OCI-LY7 (cell line): Measurements from ENCODE around the gene ROMO1. TPM values are rescaled to one million over a fixed set of nuclear protein-coding genes. Genes with fewer than 3 reads are reported as not detected.
A peak's percentile ranks its signal among the peaks of the same experiment; 100 is the strongest.

Experiments used
- BruUV-seq: library from RNA; stranded (reverse); fragments of 400-500 nt; replicated peaks from 2 replicates; lab custom pipeline; 2021; lab: Mats Ljungman, UMichigan
- CTCF ChIA-PET: fragments of 300-600 bp; sonication (Branson Sonifier 250); formaldehyde crosslinking; loops from one replicate; lab custom pipeline; 2022; ENCODE audit warnings: antibody characterized with exemption; ENCODE audit not compliant: unreplicated experiment; lab: Charles Lee
- POLR2A ChIA-PET: fragments of 300-600 bp; sonication (Branson Sonifier 250); formaldehyde crosslinking; loops from one replicate; lab custom pipeline; 2022; ENCODE audit warnings: antibody characterized with exemption; lab: Charles Lee
- DNase-seq: peaks from one replicate; pipeline ENCODE4 v3.0.0-alpha.2; 2015; ENCODE audit warnings: low spot score
- H2AFZ ChIP-seq: fragments of 200-600 bp; sonication (generic), shearing (Covaris generic); 2 replicates; pipeline ENCODE4 v1.6.1; 2014; ENCODE audit warnings: mild to moderate bottlenecking, antibody characterized with exemption, low read length, moderate library complexity
- H3K27ac ChIP-seq: fragments of 200-600 bp; sonication (generic); 2 replicates; pipeline ENCODE4 v1.5.1; 2014; ENCODE audit warnings: mixed run types, low read depth, mild to moderate bottlenecking, moderate library complexity, low read length, inconsistent platforms; ENCODE audit not compliant: poor library complexity, severe bottlenecking
- H3K36me3 ChIP-seq: fragments of 200-600 bp; sonication (generic); 2 replicates; pipeline ENCODE4 v1.6.1; 2014; ENCODE audit warnings: mild to moderate bottlenecking, antibody characterized with exemption, low read length, moderate library complexity, mixed read lengths; ENCODE audit not compliant: insufficient read depth
- H3K4me1 ChIP-seq: fragments of 200-600 bp; sonication (generic); 2 replicates; pipeline ENCODE4 v1.5.1; 2014; ENCODE audit warnings: mild to moderate bottlenecking, low read length; ENCODE audit not compliant: insufficient read depth, poor library complexity, severe bottlenecking
- H3K4me2 ChIP-seq: fragments of 200-600 bp; sonication (generic); 2 replicates; pipeline ENCODE4 v1.6.1; 2014; ENCODE audit warnings: mild to moderate bottlenecking, low read length
- H3K4me3 ChIP-seq: fragments of 200-600 bp; sonication (generic); 2 replicates; pipeline ENCODE4 v1.5.1; 2014; ENCODE audit warnings: mild to moderate bottlenecking, low read depth, low read length; ENCODE audit not compliant: poor library complexity, severe bottlenecking
- H3K79me2 ChIP-seq: fragments of 200-600 bp; sonication (generic); 2 replicates; pipeline ENCODE4 v1.6.1; 2016; ENCODE audit warnings: low read depth, mild to moderate bottlenecking, low read length, moderate library complexity, mixed read lengths; ENCODE audit not compliant: insufficient read depth
- H3K9me2 ChIP-seq: fragments of 200-600 bp; sonication (generic); 2 replicates; pipeline ENCODE4 v1.6.1; 2016; ENCODE audit warnings: mild to moderate bottlenecking, low read length, mixed read lengths; ENCODE audit not compliant: insufficient read depth
- H3K9me3 ChIP-seq: fragments of 200-600 bp; sonication (generic); 2 replicates; pipeline ENCODE4 v1.6.1; 2014; ENCODE audit warnings: mild to moderate bottlenecking, mixed run types, low read length, mixed read lengths
- H4K20me1 ChIP-seq: fragments of 200-600 bp; sonication (generic); 2 replicates; pipeline ENCODE4 v1.6.1; 2014; ENCODE audit warnings: mild to moderate bottlenecking, antibody characterized with exemption, low read length, moderate library complexity, mixed read lengths; ENCODE audit not compliant: insufficient read depth
- EZH2phosphoT487 ChIP-seq: fragments of 200-600 bp; sonication (generic); IDR thresholded peaks from 2 replicates; pipeline ENCODE4 v1.6.1; 2018; ENCODE audit warnings: low read depth, borderline replicate concordance, mild to moderate bottlenecking, mixed run types, antibody characterized with exemption, low read length, moderate library complexity, mixed read lengths
- intact Hi-C: fragments of 100-400 bp; cut with micrococcal nuclease; formaldehyde crosslinking; loops from one replicate; pipeline ENCODE4 v1.10.0; 2022; ENCODE audit not compliant: unreplicated experiment
- total RNA-seq, 2 experiments: library from RNA; depleted of rRNA in 1 of 2; stranded (reverse); fragments of >200 nt in 1 of 2; shearing (Covaris generic) in 1 of 2; gene quantifications; 2 replicates each; pipeline ENCODE4 v1.2.3, GENCODE V29; 2014 to 2022
- TF ChIP-seq, protein P1 (sequence below): fragments of 200-600 bp; sonication (generic); conservative IDR thresholded peaks from 2 replicates; pipeline ENCODE4 v1.5.1; 2014; ENCODE audit warnings: mild to moderate bottlenecking, antibody characterized with exemption, low read length, moderate library complexity, mixed read lengths

ROMO1 gene
- total RNA-seq, 2 experiments from 2014 or later = 164 to 393 TPM

- peaks cover 75% of the 10 kb centered on the region for H3K36me3 ChIP-seq
- BruUV-seq = no TSS peak
Measured at GRCh38 chr20:35739294-35740163, 40.3 kb downstream of the ROMO1 start.

GRCh38 chr20:35741892-35742740 lies 42.9 kb downstream of the ROMO1 start, which contains the start of gene RBM39:
TSS of gene RBM39 (minus strand) at chr20:35742260. CDS start at chr20:35740874, 1,386 bp downstream.
- H4K20me1 ChIP-seq = peaks cover 30% of the 10 kb centered on the region
- CTCF ChIA-PET = interaction anchor here (0.6 to 1.0 kb wide), 2 partner anchors 141 to 465 kb away, joined by 3 to 5 read pairs; no protein-coding TSS in a partner anchor

More at GRCh38 chr20:35739294-35740163, 40.3 kb downstream of the ROMO1 start:
- Histone ChIP-seq H3K9me3 (no peaks in the 10 kb centered on the region), H3K4me1 (peaks cover 52% of the 10 kb centered on the region), H3K4me3 (peak overlapping the region; percentile 95), H3K27ac (no peak overlapping the region), H2AFZ (no peak overlapping the region), H3K4me2 (peak overlapping the region; percentile 81), H4K20me1 (peaks cover 50% of the 10 kb centered on the region), H3K79me2 (peaks cover 90% of the 10 kb centered on the region), H3K9me2 (no peaks in the 10 kb centered on the region)
- DNase-seq = peak; percentile 50
- no peak for TF ChIP-seq EZH2phosphoT487
- TF ChIP-seq, protein P1, sequence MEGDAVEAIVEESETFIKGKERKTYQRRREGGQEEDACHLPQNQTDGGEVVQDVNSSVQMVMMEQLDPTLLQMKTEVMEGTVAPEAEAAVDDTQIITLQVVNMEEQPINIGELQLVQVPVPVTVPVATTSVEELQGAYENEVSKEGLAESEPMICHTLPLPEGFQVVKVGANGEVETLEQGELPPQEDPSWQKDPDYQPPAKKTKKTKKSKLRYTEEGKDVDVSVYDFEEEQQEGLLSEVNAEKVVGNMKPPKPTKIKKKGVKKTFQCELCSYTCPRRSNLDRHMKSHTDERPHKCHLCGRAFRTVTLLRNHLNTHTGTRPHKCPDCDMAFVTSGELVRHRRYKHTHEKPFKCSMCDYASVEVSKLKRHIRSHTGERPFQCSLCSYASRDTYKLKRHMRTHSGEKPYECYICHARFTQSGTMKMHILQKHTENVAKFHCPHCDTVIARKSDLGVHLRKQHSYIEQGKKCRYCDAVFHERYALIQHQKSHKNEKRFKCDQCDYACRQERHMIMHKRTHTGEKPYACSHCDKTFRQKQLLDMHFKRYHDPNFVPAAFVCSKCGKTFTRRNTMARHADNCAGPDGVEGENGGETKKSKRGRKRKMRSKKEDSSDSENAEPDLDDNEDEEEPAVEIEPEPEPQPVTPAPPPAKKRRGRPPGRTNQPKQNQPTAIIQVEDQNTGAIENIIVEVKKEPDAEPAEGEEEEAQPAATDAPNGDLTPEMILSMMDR = peak; percentile 74
- intact Hi-C loops = loop anchor here (2.0 to 5.0 kb wide), 4 partner anchors 37 to 213 kb away; partner anchors contain the start of genes CPNE1, RBM12 and SCAND1
- POLR2A ChIA-PET = interaction anchor here (0.6 to 1.2 kb wide), 7 partner anchors 9 to 282 kb away, joined by 3 to 6 read pairs (median 4); no protein-coding TSS in a partner anchor
- CTCF ChIA-PET = interaction anchor here (0.7 kb wide), 1 partner anchor 32 kb away, joined by 5 read pairs; the partner anchor contains the start of gene PHF20

More at GRCh38 chr20:35741892-35742740, 42.9 kb downstream of the ROMO1 start, which contains the start of gene RBM39:
- BruUV-seq = no TSS peak
- Histone ChIP-seq H3K79me2 (peaks cover 65% of the 10 kb centered on the region), H3K4me1 (peaks cover 42% of the 10 kb centered on the region), H3K4me2 (peak within 1 kb of the TSS; percentile 96), H2AFZ (no peak within 1 kb of the TSS; the same call in 1 of the 2 replicates), H3K4me3 (peak within 1 kb of the TSS; percentile 95), H3K27ac (peak within 1 kb of the TSS; percentile 96), H3K9me2 (no peaks in the 10 kb centered on the region), H3K9me3 (no peaks in the 10 kb centered on the region), H3K36me3 (peaks cover 49% of the 10 kb centered on the region)
- intact Hi-C loops = loop anchor here (1.0 to 5.0 kb wide), 5 partner anchors 26 to 210 kb away; partner anchors contain the start of genes CPNE1, PHF20, RBM12 and SCAND1
- DNase-seq = peak; percentile 100
- TF ChIP-seq, protein P1 = peak; percentile 33; the same call in 1 of the 2 replicates
- no peak for TF ChIP-seq EZH2phosphoT487
- POLR2A ChIA-PET = interaction anchor here (0.6 to 4.0 kb wide), 17 partner anchors 9 to 328 kb away, joined by 3 to 76 read pairs (median 4); partner anchors contain the start of genes PHF20 and SCAND1
